Activated CD4-positive, alpha-beta T cell treated with anti-CD3 and anti-CD28 coated beads, Interleukin-2, Interleukin-6, amounts not matched to agents 100 ng/mL and 50 ng/mL, durations not matched to agents 16 hours and 8 hours (primary cell): ENCODE data around the gene C1orf159.
"Not testable (repeated sequence)": the region's sequence is repeated elsewhere in the genome, so short reads cannot be mapped to it uniquely, and the experiment has no call there.

ENCODE experiments used
- DNase-seq: peaks from one replicate; pipeline ENCODE4 v3.0.0-alpha.2; 2020

C1orf159 gene

DNA sequence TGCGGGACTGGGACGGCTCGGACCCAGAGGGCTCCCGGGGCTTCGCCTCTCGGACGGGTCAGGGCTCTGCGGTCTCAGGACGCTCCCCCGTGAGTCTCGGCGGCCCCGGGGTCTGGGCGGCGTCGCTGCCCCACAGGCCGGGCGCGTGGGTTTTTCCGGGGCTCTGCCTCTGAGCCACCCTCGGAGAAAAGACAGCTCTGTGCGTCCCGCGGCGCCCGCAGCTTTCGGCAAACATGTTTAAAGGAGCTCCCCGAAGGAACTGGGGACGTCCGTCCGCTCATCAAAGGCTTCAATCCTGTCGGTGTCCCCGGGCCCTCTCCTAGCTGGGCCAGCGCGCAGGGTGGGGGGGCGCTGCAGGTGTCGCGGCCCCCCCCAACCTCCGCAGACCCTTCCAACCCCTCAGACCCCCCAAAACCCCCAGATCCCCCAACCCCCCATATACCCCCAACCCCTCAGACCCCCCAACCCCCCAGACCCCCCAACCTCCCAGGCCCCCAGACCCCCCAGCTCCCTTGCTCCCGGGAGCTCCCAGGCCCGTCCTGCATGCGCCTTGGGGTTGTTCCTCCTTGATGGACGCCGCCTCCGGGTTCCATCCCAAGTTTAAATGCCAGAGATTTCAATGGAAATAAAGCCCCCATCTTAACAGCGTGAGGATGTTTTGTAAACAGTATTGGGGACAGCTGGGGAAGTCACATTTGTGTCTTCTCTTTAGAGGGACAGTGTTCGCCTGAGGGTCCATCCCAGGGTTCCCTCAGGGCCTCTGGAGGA is 996 bp upstream of the C1orf159 start:
- DNase-seq: peak; percentile 15

DNA sequence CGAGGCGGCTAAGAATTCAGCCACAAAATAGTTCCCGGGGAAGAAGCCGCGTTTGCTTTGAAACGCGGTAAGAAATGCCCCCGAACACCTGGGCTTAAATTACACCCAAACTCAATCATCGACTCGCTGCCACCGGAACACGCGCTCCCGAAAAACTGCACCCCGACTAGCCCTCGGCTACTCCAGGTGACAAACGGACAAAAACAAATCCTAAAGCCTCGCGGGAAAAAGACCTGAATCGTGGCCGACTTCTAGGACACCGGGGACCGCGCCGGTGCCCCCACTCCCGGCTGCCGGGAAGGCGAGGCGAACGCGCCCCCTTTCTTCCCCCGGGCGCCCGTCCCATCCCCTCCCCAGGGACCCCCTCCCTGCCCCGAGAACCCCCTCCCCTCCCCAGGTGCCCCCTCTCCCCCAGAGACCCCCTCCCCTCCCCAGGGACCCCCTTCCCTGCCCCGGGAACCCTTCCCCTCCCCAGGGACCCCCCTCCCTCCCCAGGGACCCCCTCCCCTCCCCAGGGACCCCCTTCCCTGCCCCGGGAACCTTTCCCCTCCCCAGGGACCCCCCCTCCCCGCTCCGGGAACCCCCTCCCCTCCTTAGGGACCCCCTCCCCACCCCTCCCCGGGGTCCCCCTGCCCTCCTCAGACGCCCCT is 628 bp downstream of the C1orf159 start:
- no peak for DNase-seq

DNA sequence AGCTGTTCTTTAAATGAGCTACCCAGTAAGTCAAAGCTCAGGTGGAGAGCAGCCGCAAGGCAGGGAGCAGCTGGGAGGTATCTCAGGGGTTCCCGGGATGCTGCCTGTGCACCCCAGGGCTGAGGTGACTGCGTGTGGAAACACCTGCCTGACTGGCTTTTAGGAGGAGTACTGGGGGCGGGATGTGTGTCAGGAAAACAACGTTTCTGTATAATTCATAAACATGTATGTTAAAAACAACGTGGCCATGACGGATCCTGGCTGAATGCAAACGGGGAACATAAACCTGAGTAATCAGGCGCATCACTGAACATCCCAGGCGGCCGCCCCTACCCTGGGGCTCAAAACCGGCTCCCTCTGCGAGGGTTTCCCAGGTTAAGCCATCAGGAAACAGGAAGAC is 1.5 kb downstream of the C1orf159 start:
- DNase-seq: no peak

DNA sequence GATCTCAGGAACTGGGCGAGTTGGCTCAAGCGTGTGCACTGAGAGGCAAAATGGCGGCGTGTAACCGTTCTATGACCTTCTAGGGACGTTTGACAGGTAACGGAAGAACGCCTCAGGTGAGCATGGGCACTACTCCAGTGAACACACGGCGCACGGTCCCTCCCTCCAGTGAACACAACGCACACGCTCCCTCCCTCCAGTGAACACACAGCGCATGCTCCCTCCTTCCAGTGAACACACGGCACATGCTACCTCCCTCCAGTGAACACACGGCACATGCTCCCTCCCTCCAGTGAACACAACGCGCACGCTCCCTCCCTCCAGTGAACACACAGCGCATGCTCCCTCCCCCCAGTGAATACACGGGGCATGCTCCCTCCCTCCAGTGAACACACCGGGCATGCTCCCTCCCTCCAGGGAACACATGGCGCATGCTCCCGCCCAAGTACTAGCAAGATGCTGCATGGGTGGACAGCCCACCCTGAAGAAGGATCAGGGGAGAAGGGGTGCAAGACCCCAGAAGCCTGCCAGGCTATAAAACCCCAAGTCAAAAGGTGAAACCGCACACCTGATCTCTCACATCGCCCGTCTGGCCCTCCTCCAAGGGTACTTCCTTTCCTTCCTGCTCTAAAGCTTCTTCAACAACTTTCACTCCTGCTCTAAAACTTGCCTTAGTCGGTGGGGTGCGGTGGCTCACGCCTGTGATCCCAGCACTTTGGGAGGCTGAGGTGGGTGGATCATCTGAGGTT is 3.5 kb downstream of the C1orf159 start:
- no peak for DNase-seq

DNA sequence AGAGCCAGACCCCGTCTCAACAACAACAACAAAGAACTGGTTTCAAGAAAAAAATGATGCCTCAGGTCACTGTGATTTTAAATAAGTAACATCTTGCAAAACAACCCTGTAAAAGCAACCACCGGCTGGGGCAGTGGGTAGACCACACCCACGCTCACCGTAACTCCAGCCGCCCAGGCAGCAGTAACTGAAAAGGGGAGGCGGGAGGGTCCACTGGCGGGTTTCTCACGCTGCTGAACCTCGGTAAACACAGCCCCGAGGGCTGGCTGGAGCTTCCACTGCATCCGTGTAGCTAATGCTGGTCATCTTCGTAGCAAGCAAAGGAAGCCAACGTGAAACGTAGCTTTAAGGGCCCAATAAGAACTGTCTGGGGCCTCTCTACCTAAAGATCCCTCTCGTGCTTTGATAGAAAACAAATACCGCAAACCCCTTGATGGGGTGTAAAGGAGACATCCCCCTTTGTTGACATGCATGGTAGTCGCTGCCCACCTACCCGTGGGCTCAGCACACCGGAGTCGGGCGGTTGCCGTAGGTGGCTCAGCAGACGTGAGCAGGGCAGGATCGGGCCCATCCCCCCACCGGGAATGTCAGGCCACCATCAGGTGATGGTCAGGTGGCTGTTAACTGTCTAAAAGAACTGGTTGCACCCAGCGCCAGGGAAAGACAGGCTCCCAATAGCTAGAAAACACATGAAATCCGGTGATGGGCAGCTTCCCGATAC is 4.2 kb downstream of the C1orf159 start:
- DNase-seq: no peak

DNA sequence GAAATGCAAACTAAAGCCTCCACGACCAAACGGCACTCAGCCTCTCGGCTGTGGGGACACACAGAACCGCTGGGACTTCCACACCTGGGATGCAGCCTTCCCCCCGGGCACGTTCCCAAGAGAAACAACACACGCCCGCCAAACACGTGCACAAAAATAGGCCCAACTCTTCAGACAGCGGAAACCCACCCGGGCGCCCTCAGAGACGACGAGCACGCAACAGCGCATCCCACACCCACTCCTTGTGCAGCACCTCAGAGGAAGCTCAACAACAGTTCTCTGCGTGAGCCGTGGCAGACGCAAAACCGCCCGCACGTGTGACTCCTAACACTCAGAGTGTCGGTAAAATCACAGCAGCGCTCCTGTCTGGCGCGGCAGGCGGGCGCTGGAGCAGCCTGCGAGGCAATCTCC is 5.3 kb downstream of the C1orf159 start:
- no peak for DNase-seq

DNA sequence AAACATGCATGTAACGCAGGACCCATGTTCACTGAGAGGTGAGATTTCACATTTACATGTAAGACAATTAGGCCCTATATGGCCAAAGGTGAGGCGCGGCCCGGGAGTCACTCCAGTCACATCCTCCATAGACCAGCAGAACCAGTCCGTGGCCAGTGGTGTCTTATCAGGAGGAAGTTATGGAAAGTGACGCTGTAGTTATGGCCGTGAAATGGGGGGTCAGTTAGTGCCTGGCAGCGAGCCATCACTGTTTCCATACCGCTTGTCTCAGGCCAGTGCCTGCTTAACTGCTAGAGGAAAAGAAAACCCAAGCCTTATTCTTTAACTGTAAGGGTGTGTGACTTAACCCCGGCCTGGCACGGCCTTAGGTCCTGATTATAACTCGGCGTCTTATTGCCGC is 6.1 kb downstream of the C1orf159 start:
- no peak for DNase-seq

DNA sequence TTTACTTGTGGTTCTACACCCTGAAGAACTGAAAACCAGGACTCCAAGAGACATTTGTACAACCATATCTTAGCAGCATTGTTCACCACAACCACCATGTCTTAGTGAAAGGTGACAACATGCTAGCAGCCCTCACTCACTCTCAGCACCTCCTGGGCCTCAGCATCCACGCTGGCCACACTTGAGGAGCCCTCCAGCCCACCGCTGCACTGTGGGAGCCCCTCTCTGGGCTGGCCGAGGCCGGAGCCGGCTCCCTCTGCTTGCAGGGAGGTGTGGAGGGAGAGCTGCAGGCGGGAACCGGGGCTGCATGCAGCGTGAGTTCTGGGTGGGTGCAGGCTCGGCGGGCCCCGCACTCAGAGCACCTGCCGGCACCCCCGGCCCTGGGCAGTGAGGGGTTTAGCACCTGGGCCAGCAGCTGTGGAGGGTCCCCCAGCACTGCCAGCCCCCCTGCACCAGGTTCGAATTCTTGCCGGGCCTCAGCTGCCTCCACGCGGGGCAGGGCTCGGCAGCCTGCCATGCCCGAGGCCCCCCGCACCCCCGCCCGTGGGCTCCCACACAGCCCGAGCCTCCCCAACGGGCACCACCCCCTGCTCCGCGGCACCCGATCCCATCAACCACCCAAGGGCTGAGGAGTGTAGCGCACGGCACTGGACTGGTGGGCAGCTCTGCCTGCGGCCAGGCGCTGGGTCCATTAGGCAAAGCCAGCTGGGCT is 9.2 kb downstream of the C1orf159 start:
- no peak for DNase-seq

DNA sequence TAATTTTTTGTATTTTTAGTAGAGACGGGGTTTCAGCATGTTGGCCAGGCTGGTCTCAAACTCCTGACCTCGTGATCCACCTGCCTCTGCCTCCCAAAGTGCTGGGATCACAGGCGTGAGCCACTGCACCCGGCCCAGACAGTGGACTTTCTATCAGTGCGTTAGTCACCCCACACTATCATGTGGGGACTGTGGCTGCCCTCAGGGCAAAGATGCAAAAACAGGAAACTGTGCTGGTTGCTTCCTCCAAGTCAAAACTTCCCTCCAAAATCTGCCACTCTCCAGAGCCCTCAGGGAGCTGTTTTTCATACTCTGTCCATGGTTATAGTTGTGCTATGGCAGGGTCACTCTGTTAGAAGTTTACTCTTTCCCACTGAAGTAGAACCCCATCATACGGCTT is 11.7 kb downstream of the C1orf159 start:
- DNase-seq: not testable (repeated sequence)

DNA sequence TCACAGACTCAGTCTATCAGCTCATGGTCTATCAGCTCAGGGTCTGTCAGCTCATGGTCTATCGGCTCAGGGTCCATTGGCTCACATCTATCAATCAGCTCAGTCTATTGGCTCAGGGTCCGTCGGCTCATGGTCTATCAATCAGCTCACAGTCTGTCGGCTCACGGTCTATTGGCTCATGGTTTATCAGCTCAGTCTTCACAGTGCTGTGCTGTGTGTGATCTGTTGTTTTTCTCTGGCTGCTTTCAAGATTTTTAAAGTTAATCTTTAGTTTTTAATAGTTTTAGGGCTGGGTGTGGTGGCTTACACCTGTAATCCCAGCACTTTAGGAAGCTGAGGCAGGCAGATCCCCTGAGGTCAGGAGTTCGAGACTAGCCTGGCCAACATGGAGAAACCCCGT is 14.4 kb downstream of the C1orf159 start:
- no peak for DNase-seq

DNA sequence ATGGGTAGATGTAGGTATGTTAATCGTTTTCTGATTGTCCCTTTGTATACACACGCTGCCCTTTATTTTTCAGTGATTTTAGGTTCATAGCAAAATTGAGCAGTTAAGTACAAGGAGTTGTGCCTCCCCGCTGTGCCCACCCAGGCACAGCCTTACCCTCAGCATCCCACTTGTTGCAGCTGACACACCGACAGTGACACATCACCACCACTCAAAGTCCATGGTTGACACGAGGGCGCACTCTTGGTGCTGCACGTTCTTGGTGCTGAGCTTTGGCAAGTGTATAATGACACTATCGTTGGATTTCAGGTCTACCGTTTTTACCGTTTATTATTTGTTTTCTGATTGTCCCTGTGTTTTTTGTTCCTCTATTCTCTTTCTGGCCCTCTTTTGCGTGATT is 15.6 kb downstream of the C1orf159 start:
- DNase-seq: no peak

DNA sequence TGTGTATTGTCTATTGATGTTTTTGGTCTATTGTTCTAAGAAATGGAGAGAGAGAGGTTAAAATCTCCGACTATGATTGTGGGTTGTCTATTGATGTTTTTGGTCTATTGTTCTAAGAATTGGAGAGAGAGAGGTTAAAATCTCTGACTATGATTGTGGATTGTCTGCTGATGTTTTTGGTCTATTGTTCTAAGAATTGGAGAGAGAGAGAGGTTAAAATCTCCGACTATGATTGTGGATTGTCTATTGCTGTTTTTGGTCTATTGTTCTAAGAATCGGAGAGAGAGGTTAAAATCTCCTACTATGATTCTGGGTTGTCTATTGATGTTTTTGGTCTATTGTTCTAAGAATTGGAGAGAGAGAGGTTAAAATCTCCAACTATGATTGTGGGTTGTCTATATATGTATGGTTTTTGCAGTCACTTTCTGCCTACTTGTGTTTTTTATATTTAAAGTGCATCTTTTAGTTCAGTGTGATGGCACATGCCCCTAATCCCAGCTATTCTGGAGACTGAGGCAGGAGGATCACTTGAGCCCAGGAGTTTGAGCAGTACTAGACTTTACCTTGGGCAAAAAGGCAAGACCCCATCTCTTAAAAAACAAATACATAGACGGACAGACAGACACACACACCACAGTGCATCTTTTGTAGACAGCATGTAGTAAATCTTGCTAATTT is 16.2 kb downstream of the C1orf159 start:
- peak; percentile 25 for DNase-seq

DNA sequence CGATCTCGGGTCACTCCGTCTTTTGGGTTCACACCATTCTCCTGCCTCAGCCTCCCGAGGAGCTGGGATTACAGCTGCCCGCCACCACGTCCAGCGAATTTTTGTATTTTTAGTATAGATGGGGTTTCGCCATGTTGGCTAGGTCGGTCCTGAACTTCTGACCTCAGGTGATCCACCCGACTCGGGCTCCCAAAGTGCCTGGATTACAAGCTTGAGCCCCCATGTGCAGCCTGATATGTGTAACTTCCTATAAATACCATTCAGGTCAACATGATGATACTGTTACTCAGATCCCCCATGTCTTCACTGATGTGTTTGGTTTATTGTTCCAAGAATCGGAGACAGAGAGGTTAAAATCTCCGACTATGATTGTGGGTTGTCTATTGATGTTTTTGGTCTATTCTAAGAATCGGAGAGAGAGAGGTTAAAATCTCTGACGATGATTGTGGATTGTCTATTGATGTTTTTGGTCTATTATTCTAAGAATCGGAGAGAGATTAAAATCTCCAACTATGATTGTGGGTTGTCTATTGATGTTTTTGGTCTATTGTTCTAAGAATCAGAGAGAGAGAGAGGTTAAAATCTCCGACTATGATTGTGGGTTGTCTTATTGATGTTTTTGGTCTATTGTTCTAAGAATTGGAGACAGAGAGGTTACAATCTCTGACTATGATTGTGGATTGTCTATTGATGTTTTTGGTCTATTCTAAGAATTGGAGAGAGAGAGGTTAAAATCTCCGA is 17.0 kb downstream of the C1orf159 start:
- DNase-seq: peak; percentile 59

DNA sequence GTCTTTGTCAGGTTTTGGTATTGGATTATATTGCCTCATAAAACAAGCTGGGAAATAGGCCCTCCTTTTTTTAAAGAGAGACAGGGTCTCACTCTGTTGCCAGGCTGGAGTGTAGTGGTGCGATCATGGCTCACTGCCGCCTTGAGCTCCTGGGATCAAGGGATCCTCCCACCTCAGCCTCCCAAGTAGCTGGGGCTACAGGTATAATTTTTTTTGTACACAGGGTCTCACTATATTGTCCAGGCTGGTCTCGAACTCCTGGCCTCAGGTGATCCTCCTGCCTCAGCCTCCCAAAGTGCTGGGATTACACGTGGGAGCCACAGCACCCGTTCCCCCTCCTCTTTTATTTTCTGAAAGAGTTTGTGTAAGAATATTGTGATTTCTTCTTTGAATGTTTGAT is 19.8 kb downstream of the C1orf159 start:
- DNase-seq: not testable (repeated sequence)

DNA sequence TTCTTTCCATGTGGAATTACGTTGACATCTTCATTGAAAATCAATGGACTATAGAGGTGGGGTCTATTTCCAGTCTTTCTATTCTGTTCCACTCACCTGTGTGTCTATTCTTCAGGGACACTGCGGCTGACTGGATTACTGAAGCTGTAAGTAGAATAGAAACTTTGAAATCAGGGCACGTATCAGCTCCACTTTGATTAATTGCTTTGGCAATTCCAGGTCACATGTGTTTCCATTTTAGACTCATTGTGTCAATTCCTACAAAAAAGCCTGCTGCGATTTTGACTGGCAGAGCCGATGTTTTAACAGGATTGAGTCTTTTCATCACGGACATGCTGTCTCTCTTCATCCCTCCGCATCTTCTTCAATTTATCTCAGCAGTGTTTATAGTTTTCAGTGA is 20.9 kb downstream of the C1orf159 start:
- no peak for DNase-seq

DNA sequence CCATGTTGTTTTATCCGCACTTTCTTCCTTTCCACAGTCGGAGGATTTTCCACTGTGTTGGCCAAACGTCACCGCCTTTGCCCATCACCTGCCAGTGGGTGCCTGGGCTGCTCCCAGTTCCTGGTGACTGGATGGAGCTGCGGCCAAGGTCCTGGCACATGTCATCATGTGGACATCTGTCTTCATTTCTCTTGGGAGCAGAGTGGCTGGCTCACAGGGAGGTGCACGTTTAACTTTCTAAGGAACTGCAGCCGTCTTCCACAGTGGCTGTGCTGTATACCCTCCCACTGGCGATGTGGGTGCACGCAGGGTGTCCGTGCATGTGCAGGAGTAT is 22.3 kb downstream of the C1orf159 start:
- DNase-seq: no peak

DNA sequence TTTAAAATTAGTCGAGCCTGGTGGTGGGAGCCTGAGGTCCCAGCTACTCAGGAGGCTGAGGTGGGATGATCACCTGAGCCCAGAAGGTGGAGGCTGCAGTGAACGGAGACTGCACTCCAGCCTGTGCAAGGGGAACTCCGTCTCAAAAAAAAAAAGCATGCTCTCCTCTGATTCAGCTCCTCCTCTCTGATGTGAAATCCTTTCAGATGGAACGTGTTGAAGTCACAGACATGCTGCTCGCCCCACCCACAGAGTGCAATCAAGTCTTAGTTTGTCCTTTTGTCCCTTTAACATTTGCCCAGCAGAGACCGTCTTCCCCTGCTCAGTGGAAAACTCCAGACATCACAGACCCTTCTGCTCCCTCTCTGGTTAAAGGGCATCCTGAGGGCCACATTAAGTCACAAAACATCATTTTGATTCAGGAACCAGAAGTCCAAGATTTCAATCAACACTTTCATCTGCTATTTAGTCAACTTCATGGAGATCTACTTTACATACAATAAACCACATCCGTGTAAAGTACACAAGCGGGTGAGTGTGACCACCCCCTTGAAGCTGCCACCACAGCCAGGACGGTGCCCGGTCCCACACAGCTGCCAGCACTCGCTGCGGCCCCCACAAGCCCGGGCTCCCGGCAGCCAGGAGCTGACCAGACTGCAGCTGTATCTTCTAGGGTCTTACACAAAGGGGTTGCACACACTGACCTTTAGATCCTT is 22.8 kb downstream of the C1orf159 start:
- no peak for DNase-seq

DNA sequence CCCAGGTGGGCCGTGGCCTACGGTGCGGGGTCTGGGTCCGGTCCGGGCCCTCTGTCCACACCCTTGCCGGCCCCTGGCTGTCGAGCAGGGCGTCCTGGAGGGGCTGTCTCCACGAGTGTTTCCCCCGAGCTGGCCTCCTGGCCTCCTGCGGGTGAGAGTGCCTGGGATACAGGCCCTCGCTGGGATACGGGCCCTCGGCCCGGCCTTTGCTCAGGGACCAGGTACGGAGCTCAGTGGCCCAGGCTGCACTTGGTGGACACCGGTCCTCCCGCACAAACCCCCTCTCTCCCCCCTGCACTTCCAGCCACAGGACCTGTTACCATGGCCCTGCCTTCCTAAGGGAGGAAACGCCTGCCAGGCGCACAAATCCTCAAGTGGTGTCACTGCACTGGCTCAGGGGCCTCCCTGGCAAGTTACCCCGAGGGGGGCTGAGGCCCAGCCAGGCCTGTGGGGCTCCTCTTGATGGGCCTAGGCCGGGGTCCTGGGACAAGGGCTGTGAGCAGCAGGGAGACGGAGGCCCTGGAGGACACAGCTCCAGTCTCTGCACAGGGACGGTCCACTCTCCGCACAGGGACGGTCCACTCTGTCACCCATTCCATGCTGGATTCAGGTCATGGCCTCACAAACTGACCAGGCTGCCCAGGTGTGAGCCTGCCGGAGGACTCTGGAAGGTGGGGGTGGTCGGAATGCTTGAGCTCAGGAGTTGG is 23.6 kb downstream of the C1orf159 start:
- DNase-seq: no peak

DNA sequence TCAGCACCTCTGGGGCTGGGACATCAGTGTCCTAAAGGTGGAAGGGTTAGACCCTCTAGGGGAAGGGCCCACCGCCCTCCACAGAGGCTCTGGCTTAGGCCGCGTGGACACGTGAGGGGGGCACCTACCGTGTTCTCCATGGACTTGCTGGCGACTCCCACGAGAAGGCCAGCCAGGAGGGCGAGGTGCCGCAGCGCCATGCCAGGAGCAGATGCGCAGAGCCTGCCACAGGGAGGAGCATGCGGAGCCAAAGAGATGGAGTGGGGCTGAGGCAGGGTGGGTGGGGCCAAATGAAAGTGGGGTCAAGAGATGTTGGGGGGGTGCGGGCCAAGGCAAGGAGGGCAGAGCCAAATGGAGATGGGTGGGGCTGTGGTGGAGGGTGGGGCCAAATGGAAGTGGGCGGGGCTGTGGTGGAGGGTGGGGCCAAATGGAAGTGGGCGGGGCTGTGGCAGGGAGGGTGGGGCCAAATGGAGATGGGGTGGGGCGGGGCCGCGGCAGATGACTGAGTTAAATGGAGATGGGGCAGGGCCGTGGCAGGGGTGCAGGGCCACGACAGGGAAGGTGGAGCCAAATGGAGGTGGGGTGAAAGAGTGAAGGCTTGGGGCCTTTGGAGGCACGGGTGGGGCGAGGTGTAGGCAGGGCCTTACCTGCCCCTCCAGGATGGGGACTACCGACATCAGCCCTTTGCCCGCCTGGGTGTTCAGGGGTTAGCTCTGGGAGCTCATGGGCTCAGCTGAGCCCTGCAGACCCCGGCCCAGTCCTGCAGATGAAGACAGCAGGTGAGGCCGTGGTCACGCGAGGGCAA is 24.3 kb downstream of the C1orf159 start:
- DNase-seq: no peak
